IPS-20b (cell line): Measurements from ENCODE around the gene CAPS.

ENCODE experiments used
- H3K27ac ChIP-seq: one replicate; pipeline ENCODE4 v1.5.1; 2013; ENCODE audit warnings: low read length
- H3K27me3 ChIP-seq: 2 replicates; pipeline ENCODE4 v1.6.1; 2013; ENCODE audit warnings: mild to moderate bottlenecking, low read length, inconsistent platforms; ENCODE audit not compliant: insufficient read depth
- H3K36me3 ChIP-seq: 2 replicates; pipeline ENCODE4 v1.6.1; 2013; ENCODE audit warnings: low read depth, mild to moderate bottlenecking, inconsistent platforms, low read length, moderate library complexity; ENCODE audit not compliant: insufficient read depth
- H3K4me1 ChIP-seq: 2 replicates; pipeline ENCODE4 v1.6.1; 2013; ENCODE audit warnings: mild to moderate bottlenecking, control low read depth, inconsistent platforms, low read length, moderate library complexity; ENCODE audit not compliant: insufficient read depth
- H3K4me3 ChIP-seq: 2 replicates; pipeline ENCODE4 v1.5.1; 2013; ENCODE audit warnings: mild to moderate bottlenecking, low read length, inconsistent platforms
- H3K9ac ChIP-seq: 2 replicates; pipeline ENCODE4 v1.6.1; 2013; ENCODE audit warnings: low read depth, mild to moderate bottlenecking, inconsistent platforms, low read length, moderate library complexity
- H3K9me3 ChIP-seq: 2 replicates; pipeline ENCODE4 v1.6.1; 2013; ENCODE audit warnings: mild to moderate bottlenecking, low read depth, low read length, inconsistent platforms; ENCODE audit not compliant: insufficient read depth

The CAPS gene

GRCh38 chr19:5964816-5965565 is 50.9 kb downstream of the CAPS start:
- Histone ChIP-seq H3K27me3 (no peaks in the 10 kb centered on the region), H3K27ac (no peak overlapping the region), H3K4me1 (peaks cover 22% of the 10 kb centered on the region), H3K9ac (no peak overlapping the region), H3K4me3 (no peak overlapping the region), H3K9me3 (no peaks in the 10 kb centered on the region), H3K36me3 (peaks cover 11% of the 10 kb centered on the region)
